Motor neuron (in vitro differentiated cells): ENCODE measurements around the gene PODNL1. TPM values are rescaled to one million over a fixed set of nuclear protein-coding genes. Genes with fewer than 3 reads are reported as not detected.
A peak's percentile ranks its signal among the peaks of the same experiment; 100 is the strongest.

Experiments
- ATAC-seq, 8 experiments: fragments of 200-7000 bp; cut with Tn5 transposase; replicated peaks in 6 of 8; 2 replicates each; pipeline ENCODE4 v1.8.0; 2021; ENCODE audit warnings: mild to moderate bottlenecking in 8 of 8, moderate library complexity in 8 of 8
- H3K27ac ChIP-seq, 2 donors: fragments of 250-450 bp; sonication (Bioruptor Pico); 2 replicates each; pipeline ENCODE4 v1.9.0; 2021; ENCODE audit warnings: antibody characterized with exemption in 2 of 2, mild to moderate bottlenecking in 2 of 2, moderate library complexity in 1 of 2
- H3K4me1 ChIP-seq, 2 donors: fragments of 250-450 bp; sonication (Bioruptor Pico); replicated peaks in 1 of 2; 2 replicates each; pipeline ENCODE4 v1.6.1; 2021; ENCODE audit warnings: antibody characterized with exemption in 2 of 2, mild to moderate bottlenecking in 2 of 2, moderate library complexity in 1 of 2
- H3K4me3 ChIP-seq, 5 donors: fragments of 250-450 bp; sonication (Bioruptor Pico); 2 replicates each; pipeline ENCODE4 v1.9.0; 2021; ENCODE audit warnings: antibody characterized with exemption in 5 of 5, mild to moderate bottlenecking in 5 of 5, moderate library complexity in 4 of 5
- WGBS, 10 experiments: fragments of 450-650 bp; shearing (Covaris generic); methylation state at CpG; one replicate each; pipeline ENCODE4 v1.0.0; 2022; 5-methylcytosine and 5-hydroxymethylcytosine counted together
- in situ Hi-C, 9 experiments: fragments of 400-800 bp; cut with MboI; loops; one replicate each; pipeline ENCODE4 v1.15.0; 2021; ENCODE audit warnings: low sequenced_read_pairs in 9 of 9, low pct_unique_long_range_greater_than_20kb in 2 of 9; ENCODE audit not compliant: unreplicated experiment in 9 of 9
- total RNA-seq, 8 experiments: library from RNA; unstranded; fragments of 300-600 nt; gene quantifications; 2 replicates each; pipeline versions ENCODE4 v1.2.3 to v1.2.4, GENCODE V29; 2022

PODNL1 gene
- total RNA-seq: 1 to 10 TPM in 3 of 8 experiments, under 1 TPM in 5; 0.16 to 1.4 (median 0.89) TPM

- Histone ChIP-seq H3K4me1 (peaks cover 18 to 23% of the 10 kb centered on the region in 2 donors), H3K27ac (peak within 1 kb of the TSS in 1 of 2 donors; percentile 26), H3K4me3 (peak within 1 kb of the TSS in 3 of 5 donors; percentile 0 to 2 (median 0))
- ATAC-seq: peak; percentile 39 to 74 (median 64)
- 70 to 86% methylated on average over 1 to 2 of the region's 21 CpGs; no CpG with 5 or more reads in 8 of the 10 experiments for WGBS, 10 experiments
- in situ Hi-C loops: no loop called here
Observed at GRCh38 chr19:13938301-13939064, at the start of gene PODNL1. Gene PODNL1 (minus strand): TSS chr19:13938417. CDS start chr19:13938181, 236 bp downstream.

GRCh38 chr19:13987101-13987890, 49.1 kb upstream of the PODNL1 start:
- peaks cover 8 to 12% of the 10 kb centered on the region in 2 donors for H3K4me1 ChIP-seq
- no peak overlapping the region for H3K4me3 ChIP-seq
- in situ Hi-C loops: no loop called here
- no peak for ATAC-seq
- 75 to 90% (median 81%) methylated on average over 2 to 11 of the region's 17 CpGs; no CpG with 5 or more reads in 6 of the 10 experiments for WGBS, 10 experiments
- no peak overlapping the region for H3K27ac ChIP-seq

- in situ Hi-C loops: no loop called here
- 0 to 60% (median 18%) methylated on average over 2 to 4 of the region's 19 CpGs; no CpG with 5 or more reads in 7 of the 10 experiments for WGBS, 10 experiments
- peak in 7 of 8 experiments; percentile 73 to 94 (median 85) for ATAC-seq
- Histone ChIP-seq H3K4me1 (peaks cover 8 to 12% of the 10 kb centered on the region in 2 donors), H3K4me3 (no peak overlapping the region), H3K27ac (peak overlapping the region in 1 of 2 donors; percentile 61)
Observed at GRCh38 chr19:13986348-13986904, 48.2 kb upstream of the PODNL1 start.

- Histone ChIP-seq H3K27ac (peak overlapping the region in 1 of 2 donors; percentile 49), H3K4me3 (no peak overlapping the region), H3K4me1 (peaks cover 8 to 12% of the 10 kb centered on the region in 2 donors)
- in situ Hi-C loops: no loop called here
- peak in 5 of 8 experiments; percentile 7 to 45 (median 25) for ATAC-seq
- 0 to 100% (median 63%) methylated on average over 1 to 4 of the region's 10 CpGs; no CpG with 5 or more reads in 5 of the 10 experiments for WGBS, 10 experiments
Observed at GRCh38 chr19:13985771-13986347, 47.6 kb upstream of the PODNL1 start.

- in situ Hi-C loops: no loop called here
- no peak overlapping the region for H3K27ac ChIP-seq
- H3K4me3 ChIP-seq: no peak overlapping the region
- WGBS, 10 experiments: 92 to 100% (median 97%) methylated on average over 2 to 19 of the region's 25 CpGs; no CpG with 5 or more reads in 4 of the 10 experiments
- ATAC-seq: no peak
- peaks cover 8 to 12% of the 10 kb centered on the region in 2 donors for H3K4me1 ChIP-seq
Observed at GRCh38 chr19:13984875-13985741, 46.9 kb upstream of the PODNL1 start.

- no peak for ATAC-seq
- Histone ChIP-seq H3K27ac (no peak overlapping the region), H3K4me1 (peaks cover 12 to 19% of the 10 kb centered on the region in 2 donors), H3K4me3 (no peak overlapping the region)
- in situ Hi-C loops: no loop called here
- 70% methylated on average over 2 of the region's 15 CpGs; no CpG with 5 or more reads in 9 of the 10 experiments for WGBS, 10 experiments
Observed at GRCh38 chr19:13984186-13984585, 46.0 kb upstream of the PODNL1 start.

GRCh38 chr19:13983213-13983889, 45.1 kb upstream of the PODNL1 start:
- Histone ChIP-seq H3K4me3 (no peak overlapping the region), H3K4me1 (peaks cover 18 to 23% of the 10 kb centered on the region in 2 donors), H3K27ac (no peak overlapping the region)
- no peak for ATAC-seq
- in situ Hi-C loops: no loop called here
- 80% methylated on average over 1 of the region's 21 CpGs; no CpG with 5 or more reads in 9 of the 10 experiments for WGBS, 10 experiments

- no peak for ATAC-seq
- Histone ChIP-seq H3K4me1 (peaks cover 18 to 23% of the 10 kb centered on the region in 2 donors), H3K4me3 (no peak overlapping the region), H3K27ac (no peak overlapping the region)
- in situ Hi-C loops: no loop called here
- 100% methylated on average over 1 to 5 of the region's 9 CpGs; no CpG with 5 or more reads in 3 of the 10 experiments for WGBS, 10 experiments
Observed at GRCh38 chr19:13982773-13983172, 44.6 kb upstream of the PODNL1 start.

GRCh38 chr19:13981988-13982501, 43.8 kb upstream of the PODNL1 start:
- no peak overlapping the region for H3K4me3 ChIP-seq
- no peak overlapping the region for H3K27ac ChIP-seq
- no peak for ATAC-seq
- H3K4me1 ChIP-seq: peaks cover 18 to 22% of the 10 kb centered on the region in 2 donors
- in situ Hi-C loops: no loop called here
- WGBS, 10 experiments: 80 to 100% (median 92%) methylated on average over 1 to 5 of the region's 17 CpGs; no CpG with 5 or more reads in 5 of the 10 experiments

- no peak overlapping the region for H3K4me3 ChIP-seq
- H3K4me1 ChIP-seq: peaks cover 14 to 16% of the 10 kb centered on the region in 2 donors
- ATAC-seq: no peak
- no peak overlapping the region for H3K27ac ChIP-seq
- in situ Hi-C loops: no loop called here
- WGBS, 10 experiments: 65 to 100% (median 83%) methylated on average over 1 to 6 of the region's 9 CpGs; no CpG with 5 or more reads in 4 of the 10 experiments
Observed at GRCh38 chr19:13981467-13981866, 43.2 kb upstream of the PODNL1 start.

- Histone ChIP-seq H3K4me3 (no peak overlapping the region), H3K4me1 (peaks cover 10 to 12% of the 10 kb centered on the region in 2 donors), H3K27ac (no peak overlapping the region)
- in situ Hi-C loops: no loop called here
- WGBS, 10 experiments: 100% methylated on average over 1 to 3 of the region's 5 CpGs; no CpG with 5 or more reads in 7 of the 10 experiments
- no peak for ATAC-seq
Observed at GRCh38 chr19:13981021-13981420, 42.8 kb upstream of the PODNL1 start.
